BJ (cell line): ENCODE measurements around the gene SRL. TPM values are rescaled to one million over a fixed set of nuclear protein-coding genes. Genes with fewer than 3 reads are reported as not detected.

Experiments used
- CTCF ChIA-PET: fragments of 350-600 bp; formaldehyde crosslinking; extraction: SDS; loops from one replicate; lab custom pipeline; 2021; ENCODE audit warnings: antibody characterized with exemption, inconsistent platforms; lab: Yijun Ruan, JAX
- POLR2A ChIA-PET: fragments of 300-600 bp; sonication (Branson Sonifier 250); formaldehyde crosslinking; extraction: SDS; loops from one replicate; lab custom pipeline; 2021; ENCODE audit warnings: antibody characterized with exemption; lab: Charles Lee
- DNase-seq: peaks from one replicate; pipeline ENCODE4 v3.0.0-alpha.2; 2011; ENCODE audit warnings: low read depth
- H3K27me3 ChIP-seq: 2 replicates; pipeline ENCODE4 v1.6.0; 2011; ENCODE audit warnings: low read length; ENCODE audit not compliant: control insufficient read depth, insufficient read depth
- H3K36me3 ChIP-seq: 2 replicates; pipeline ENCODE4 v1.5.1; 2011; ENCODE audit warnings: low read length; ENCODE audit not compliant: control insufficient read depth, insufficient read depth
- H3K4me3 ChIP-seq: 2 replicates; pipeline ENCODE4 v1.5.1; 2011; ENCODE audit warnings: low read depth, mild to moderate bottlenecking, control low read depth, low read length
- CTCF ChIP-seq: IDR thresholded peaks from 2 replicates; pipeline ENCODE4 v1.5.1; 2011; ENCODE audit warnings: low read depth, mild to moderate bottlenecking, control low read depth, inconsistent platforms, low read length, moderate library complexity; ENCODE audit not compliant: insufficient read depth
- polyA plus RNA-seq: library from polyadenylated mRNA; depleted of rRNA; stranded (reverse); fragments of >200 nt; gene quantifications from 2 replicates; pipeline ENCODE4 v1.2.3, GENCODE V29; 2011

SRL gene
- polyA plus RNA-seq, 1 experiment = not detected

- H3K27me3 ChIP-seq = no peaks in the 10 kb centered on the region
- DNase-seq = peak; percentile 65
- H3K4me3 ChIP-seq = no peak overlapping the region
- no peaks in the 10 kb centered on the region for H3K36me3 ChIP-seq
- no peak for TF ChIP-seq CTCF
- CTCF ChIA-PET = interaction anchor here (1.6 kb wide), 1 partner anchor 10 kb away, joined by 3 read pairs; no protein-coding TSS in a partner anchor
- POLR2A ChIA-PET = interaction anchor here (0.6 kb wide), 1 partner anchor 53 kb away, joined by 3 read pairs; no protein-coding TSS in a partner anchor
Measured at GRCh38 chr16:4172070-4172469, 69.8 kb downstream of the SRL start.

- H3K4me3 ChIP-seq = no peak overlapping the region
- CTCF ChIA-PET = interaction anchor here (0.6 to 1.1 kb wide), 2 partner anchors 14 to 22 kb away, joined by 3 read pairs; no protein-coding TSS in a partner anchor
- POLR2A ChIA-PET = no interaction called here
- DNase-seq = no peak
- TF ChIP-seq CTCF = no peak
- no peaks in the 10 kb centered on the region for H3K36me3 ChIP-seq
- H3K27me3 ChIP-seq = no peaks in the 10 kb centered on the region
Measured at GRCh38 chr16:4169415-4169814, 72.5 kb downstream of the SRL start.

- CTCF ChIA-PET = interaction anchor here (0.9 to 1.6 kb wide), 2 partner anchors 10 to 477 kb away, joined by 3 to 6 read pairs; no protein-coding TSS in a partner anchor
Measured at GRCh38 chr16:4166821-4167220, 75.1 kb downstream of the SRL start.

GRCh38 chr16:4160658-4161430 is 81.0 kb downstream of the SRL start:
- H3K27me3 ChIP-seq = no peaks in the 10 kb centered on the region; the same call in 1 of the 2 replicates
- CTCF ChIA-PET = interaction anchor here (0.7 kb wide), 1 partner anchor 9 kb away, joined by 3 read pairs; no protein-coding TSS in a partner anchor
- POLR2A ChIA-PET = no interaction called here

More at GRCh38 chr16:4166821-4167220, 75.1 kb downstream of the SRL start:
- DNase-seq = no peak
- POLR2A ChIA-PET = no interaction called here
- TF ChIP-seq CTCF = no peak
- Histone ChIP-seq H3K4me3 (no peak overlapping the region), H3K27me3 (no peaks in the 10 kb centered on the region), H3K36me3 (no peaks in the 10 kb centered on the region)

More at GRCh38 chr16:4160658-4161430, 81.0 kb downstream of the SRL start:
- DNase-seq = no peak
- Histone ChIP-seq H3K4me3 (no peak overlapping the region), H3K36me3 (no peaks in the 10 kb centered on the region)
- TF ChIP-seq CTCF = no peak
